HepG2 (cell line): ENCODE results near the gene PTH. TPM values are rescaled to one million over a fixed set of nuclear protein-coding genes. Genes with fewer than 3 reads are reported as not detected.
A peak's percentile ranks its signal among the peaks of the same experiment; 100 is the strongest.

Experiments used
- ATAC-seq: fragments of 200-7000 bp; cut with Tn5 transposase; 3 replicates; pipeline ENCODE4 v1.9.1; 2020; ENCODE audit warnings: mild to moderate bottlenecking, moderate library complexity
- BruUV-seq: library from RNA; stranded (reverse); fragments of 400-500 nt; replicated peaks from 2 replicates; lab custom pipeline; 2021; lab: Mats Ljungman, UMichigan
- CTCF ChIA-PET: fragments of 300-600 bp; formaldehyde crosslinking; extraction: SDS; loops from one replicate; lab custom pipeline; 2021; ENCODE audit warnings: low total read pairs, inconsistent platforms, low intra/inter-chr PET ratio; lab: Yijun Ruan, JAX
- POLR2A ChIA-PET: fragments of 350-600 bp; sonication (Branson Sonifier 250); formaldehyde crosslinking; loops from one replicate; lab custom pipeline; 2020; ENCODE audit warnings: antibody characterized with exemption, inconsistent platforms; lab: Yijun Ruan, JAX
- DNase-seq: peaks from one replicate; pipeline ENCODE4 v3.0.0-alpha.2; 2015; ENCODE audit warnings: low spot score
- FAIRE-seq: peaks from 3 replicates; lab custom pipeline; 2011; peaks lifted over from hg19 to GRCh38; lab: Jason Lieb, UNC
- H2AFZ ChIP-seq: one replicate; pipeline ENCODE4 v1.6.1; 2011; ENCODE audit warnings: low read length, inconsistent platforms
- H3K27ac ChIP-seq: fragments of 300-600 bp; 3 replicates; pipeline ENCODE4 v1.8.0; 2011; ENCODE audit warnings: mixed run types, mild to moderate bottlenecking, mixed read lengths, low read length, inconsistent platforms; ENCODE audit not compliant: insufficient read depth; ENCODE audit errors: extremely low read length
- H3K27me3 ChIP-seq, 2 experiments: fragments of 200-600 bp in 1 of 2; 2 replicates in 1 of 2; 3 replicates in 1 of 2; pipeline versions ENCODE4 v1.6.0 to v1.8.0; 2011; ENCODE audit warnings: low read length in 2 of 2, mild to moderate bottlenecking in 2 of 2, moderate library complexity in 2 of 2, inconsistent platforms in 1 of 2; ENCODE audit not compliant: insufficient read depth in 2 of 2, control insufficient read depth in 1 of 2
- H3K36me3 ChIP-seq, 2 experiments: fragments of 200-600 bp in 1 of 2; replicated peaks in 1 of 2; 2 replicates in 1 of 2; 3 replicates in 1 of 2; pipeline versions ENCODE4 v1.5.1 to v1.8.0; 2011; ENCODE audit warnings: low read length in 2 of 2, inconsistent platforms in 1 of 2; ENCODE audit not compliant: insufficient read depth in 2 of 2, control insufficient read depth in 1 of 2
- H3K4me1 ChIP-seq: 2 replicates; pipeline ENCODE4 v1.5.1; 2012; ENCODE audit warnings: low read length, inconsistent platforms; ENCODE audit not compliant: insufficient read depth
- H3K4me2 ChIP-seq: 2 replicates; pipeline ENCODE4 v1.6.0; 2011; ENCODE audit warnings: low read depth, low read length, inconsistent platforms
- H3K4me3 ChIP-seq, 3 experiments: fragments of 200-600 bp in 1 of 3; sonication (generic), shearing (Covaris generic) in 1 of 3; replicated peaks in 1 of 3; 2 replicates each; pipeline ENCODE4 v1.5.1; 2011 to 2016; ENCODE audit warnings: low read length in 3 of 3, inconsistent platforms in 2 of 3, low read depth in 2 of 3, mild to moderate bottlenecking in 2 of 3, control low read depth in 1 of 3, mixed read lengths in 1 of 3; ENCODE audit not compliant: insufficient read depth in 1 of 3
- H3K79me2 ChIP-seq: one replicate; pipeline ENCODE4 v1.6.1; 2011; ENCODE audit warnings: low read length, inconsistent platforms; ENCODE audit not compliant: insufficient read depth
- H3K9ac ChIP-seq: 2 replicates; pipeline ENCODE4 v1.6.0; 2011; ENCODE audit warnings: mild to moderate bottlenecking, low read depth, low read length, inconsistent platforms; ENCODE audit not compliant: insufficient read depth
- H3K9me3 ChIP-seq: 2 replicates; pipeline ENCODE4 v1.5.1; 2012; ENCODE audit warnings: mild to moderate bottlenecking, low read length
- H4K20me1 ChIP-seq: 2 replicates; pipeline ENCODE4 v1.6.0; 2011; ENCODE audit warnings: inconsistent platforms, mild to moderate bottlenecking, low read length, moderate library complexity; ENCODE audit not compliant: insufficient read depth
- ARID3A ChIP-seq: IDR thresholded peaks from 2 replicates; pipeline ENCODE4 v1.6.1; 2012; ENCODE audit warnings: low read depth, low read length, improper control_type of control experiment
- CBX5 ChIP-seq: sonication (generic); formaldehyde crosslinking; IDR thresholded peaks from 2 replicates; pipeline ENCODE4 v1.4.0; 2020; ENCODE audit warnings: missing genetic modification reagents, borderline replicate concordance
- HES4 ChIP-seq: sonication (generic); formaldehyde crosslinking; IDR thresholded peaks from 2 replicates; pipeline ENCODE4 v1.9.0; 2021; ENCODE audit warnings: mild to moderate bottlenecking, missing genetic modification reagents, borderline replicate concordance
- NR1H2 ChIP-seq: sonication (generic); formaldehyde crosslinking; IDR thresholded peaks from 2 replicates; pipeline ENCODE4 v1.8.1; 2022; ENCODE audit warnings: low read depth, missing genetic modification reagents, borderline replicate concordance
- RARG ChIP-seq: sonication (generic); formaldehyde crosslinking; IDR thresholded peaks from 2 replicates; pipeline ENCODE4 v1.4.0; 2020; ENCODE audit warnings: low read depth, mild to moderate bottlenecking, missing genetic modification reagents
- RBM39 ChIP-seq: fragments of 200-400 bp; formaldehyde crosslinking; IDR thresholded peaks from one replicate; pipeline ENCODE4 v1.6.1; 2018; ENCODE audit warnings: antibody characterized with exemption, mild to moderate bottlenecking, low read depth, low read length; ENCODE audit not compliant: poor library complexity, severe bottlenecking
- RFX3 ChIP-seq: IDR thresholded peaks from 2 replicates; pipeline ENCODE4 v1.6.1; 2016; ENCODE audit warnings: missing biosample characterization, missing genetic modification reagents
- STAG1 ChIP-seq: sonication (generic); formaldehyde crosslinking; IDR thresholded peaks from 2 replicates; pipeline ENCODE4 v1.4.0; 2020; ENCODE audit warnings: missing genetic modification reagents
- ZFP62 ChIP-seq: sonication (generic); formaldehyde crosslinking; IDR thresholded peaks from 2 replicates; pipeline ENCODE4 v1.4.0; 2020; ENCODE audit warnings: missing genetic modification reagents
- ZNF235 ChIP-seq: sonication (generic); formaldehyde crosslinking; IDR thresholded peaks from 2 replicates; pipeline ENCODE4 v1.8.1; 2023; ENCODE audit warnings: mild to moderate bottlenecking, missing genetic modification reagents, borderline replicate concordance
- ZNF580 ChIP-seq: IDR thresholded peaks from 2 replicates; pipeline ENCODE4 v1.6.1; 2016; ENCODE audit warnings: low read depth, borderline replicate concordance
- ZSCAN31 ChIP-seq: sonication (generic); formaldehyde crosslinking; IDR thresholded peaks from 2 replicates; pipeline ENCODE4 v1.5.0; 2020; ENCODE audit warnings: low read depth, mild to moderate bottlenecking, missing genetic modification reagents
- WGBS: methylation state at CpG from one replicate; pipeline ENCODE4 v1.1.6; 2017; ENCODE audit warnings: low lambda C conversion rate; 5-methylcytosine and 5-hydroxymethylcytosine counted together
- in situ Hi-C: cut with HindIII; loops from 2 replicates; pipeline ENCODE4 v1.10.0; 2017; ENCODE audit warnings: low pct_unique_long_range_greater_than_20kb; ENCODE audit not compliant: extremely low pct_ligation_motif_present
- intact Hi-C: fragments of 100-400 bp; cut with micrococcal nuclease; formaldehyde crosslinking; loops from one replicate; pipeline ENCODE4 v1.10.0; 2022; ENCODE audit not compliant: unreplicated experiment
- polyA plus RNA-seq, 8 experiments: library from polyadenylated mRNA; depleted of rRNA in 3 of 8; stranded (reverse) in 7 of 8; unstranded in 1 of 8; fragments of >200 nt; fragmentation: Illumina TruSeq in 4 of 8; extraction: Trizol in 4 of 8; gene quantifications; 2 replicates each; pipeline versions ENCODE4 v1.2.1 to v1.2.3, GENCODE V29; 2011 to 2016; ENCODE audit warnings: low read depth in 4 of 8, missing spikeins in 1 of 8, mixed read lengths in 1 of 8; ENCODE audit not compliant: insufficient read depth in 1 of 8
- total RNA-seq, 5 experiments: library from RNA; depleted of rRNA; stranded (reverse); fragments of >200 nt; fragmentation: Illumina TruSeq; extraction: Trizol; gene quantifications; 2 replicates each; pipeline ENCODE4 v1.2.3, GENCODE V29; 2016; ENCODE audit warnings: low read depth in 1 of 5
- TF ChIP-seq, protein P1 (sequence below): sonication (generic); formaldehyde crosslinking; IDR thresholded peaks from 2 replicates; pipeline ENCODE4 v1.4.0; 2020; ENCODE audit warnings: missing genetic modification reagents, borderline replicate concordance

Gene PTH
- total and polyA plus RNA-seq, 2 of the 13 experiments (the other 11 are each of a cell fraction or from before 2014, with no cell fraction given): not detected

DNA sequence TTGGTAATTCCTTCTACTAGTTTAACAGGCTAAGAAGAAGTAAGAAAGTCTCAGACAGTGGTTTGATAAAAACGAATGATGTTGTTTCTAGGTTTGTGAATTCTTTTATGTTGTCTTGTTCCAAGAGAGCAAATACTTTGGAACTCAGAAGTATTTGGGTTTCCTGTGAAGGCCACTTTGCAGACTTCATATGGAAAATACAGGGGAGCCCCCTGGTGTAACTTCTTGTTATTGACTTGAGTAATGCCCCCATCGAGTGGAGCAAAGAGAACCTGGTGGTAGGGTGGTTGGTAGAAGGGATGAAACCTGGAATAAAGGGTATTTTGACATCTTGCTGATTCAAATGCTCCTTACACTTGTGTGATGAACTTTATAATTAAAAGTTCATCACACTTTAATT lies 40.0 kb upstream of the PTH start:
- in situ Hi-C loops: no loop called here
- DNase-seq: peak; percentile 6
- ATAC-seq: no peak

GRCh38 chr11:13534358-13534757 lies 38.6 kb upstream of the PTH start:
- intact Hi-C loops: no loop called here
- H3K4me1 ChIP-seq: no peaks in the 10 kb centered on the region
- peaks cover 26% of the 10 kb centered on the region for H3K9me3 ChIP-seq
- no TSS peak for BruUV-seq
- ChIA-PET POLR2A (no interaction called here), CTCF (no interaction called here)
- no peaks in the 10 kb centered on the region for H3K36me3 ChIP-seq
- no peak overlapping the region for H2AFZ ChIP-seq
- no peak overlapping the region for H3K9ac ChIP-seq
- FAIRE-seq (no peak), ATAC-seq (no peak), DNase-seq (no peak)
- no peak overlapping the region for H3K27ac ChIP-seq
- H3K79me2 ChIP-seq: no peaks in the 10 kb centered on the region
- no peak overlapping the region for H3K4me2 ChIP-seq
- H4K20me1 ChIP-seq: no peaks in the 10 kb centered on the region
- in situ Hi-C loops: no loop called here
- H3K27me3 ChIP-seq: no peaks in the 10 kb centered on the region
- 16% methylated on average over 2 of the region's 7 CpGs for WGBS
- no peak overlapping the region for H3K4me3 ChIP-seq
- TF ChIP-seq ZSCAN31 (CRISPR knock-in tag): no peak
- no peak for TF ChIP-seq RBM39
- TF ChIP-seq ZFP62 (CRISPR knock-in tag): no peak
- TF ChIP-seq HES4 (CRISPR knock-in tag): no peak
- TF ChIP-seq NR1H2 (CRISPR knock-in tag): no peak
- TF ChIP-seq RFX3: no peak
- no peak for TF ChIP-seq RARG (CRISPR knock-in tag)
- no peak for TF ChIP-seq ARID3A
- TF ChIP-seq CBX5 (CRISPR knock-in tag): no peak
- TF ChIP-seq ZNF235 (CRISPR knock-in tag): no peak

More for the DNA sequence above, 40.0 kb upstream of the PTH start:
- no TSS peak for BruUV-seq
- no peak overlapping the region for H3K9ac ChIP-seq
- 0% methylated on average over 2 of the region's 2 CpGs for WGBS
- peaks cover 26% of the 10 kb centered on the region for H3K9me3 ChIP-seq
- H4K20me1 ChIP-seq: no peaks in the 10 kb centered on the region
- TF ChIP-seq, protein P1, sequence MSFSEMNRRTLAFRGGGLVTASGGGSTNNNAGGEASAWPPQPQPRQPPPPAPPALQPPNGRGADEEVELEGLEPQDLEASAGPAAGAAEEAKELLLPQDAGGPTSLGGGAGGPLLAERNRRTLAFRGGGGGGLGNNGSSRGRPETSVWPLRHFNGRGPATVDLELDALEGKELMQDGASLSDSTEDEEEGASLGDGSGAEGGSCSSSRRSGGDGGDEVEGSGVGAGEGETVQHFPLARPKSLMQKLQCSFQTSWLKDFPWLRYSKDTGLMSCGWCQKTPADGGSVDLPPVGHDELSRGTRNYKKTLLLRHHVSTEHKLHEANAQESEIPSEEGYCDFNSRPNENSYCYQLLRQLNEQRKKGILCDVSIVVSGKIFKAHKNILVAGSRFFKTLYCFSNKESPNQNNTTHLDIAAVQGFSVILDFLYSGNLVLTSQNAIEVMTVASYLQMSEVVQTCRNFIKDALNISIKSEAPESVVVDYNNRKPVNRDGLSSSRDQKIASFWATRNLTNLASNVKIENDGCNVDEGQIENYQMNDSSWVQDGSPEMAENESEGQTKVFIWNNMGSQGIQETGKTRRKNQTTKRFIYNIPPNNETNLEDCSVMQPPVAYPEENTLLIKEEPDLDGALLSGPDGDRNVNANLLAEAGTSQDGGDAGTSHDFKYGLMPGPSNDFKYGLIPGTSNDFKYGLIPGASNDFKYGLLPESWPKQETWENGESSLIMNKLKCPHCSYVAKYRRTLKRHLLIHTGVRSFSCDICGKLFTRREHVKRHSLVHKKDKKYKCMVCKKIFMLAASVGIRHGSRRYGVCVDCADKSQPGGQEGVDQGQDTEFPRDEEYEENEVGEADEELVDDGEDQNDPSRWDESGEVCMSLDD (CRISPR knock-in tag): no peak
- TF ChIP-seq STAG1 (CRISPR knock-in tag): 0 out of 2 replicates have a peak, but pooled peaks have one; percentile 17
- TF ChIP-seq RFX3: no peak
- TF ChIP-seq ZNF580: no peak
- intact Hi-C loops: loop anchor here (1.0 kb wide), 1 partner anchor 49 kb away; no protein-coding TSS in a partner anchor
- no peaks in the 10 kb centered on the region for H3K4me1 ChIP-seq
- no peak overlapping the region for H2AFZ ChIP-seq
- no peak overlapping the region for H3K27ac ChIP-seq
- H3K36me3 ChIP-seq: no peaks in the 10 kb centered on the region
- no peak overlapping the region for H3K4me2 ChIP-seq
- H3K27me3 ChIP-seq: no peaks in the 10 kb centered on the region
- H3K4me3 ChIP-seq: no peak overlapping the region
- POLR2A ChIA-PET: no interaction called here
- FAIRE-seq: no peak
- H3K79me2 ChIP-seq: no peaks in the 10 kb centered on the region
- CTCF ChIA-PET: no interaction called here
